IgD-negative memory B cell (primary cell): Measurements from ENCODE around the gene IFNA17. TPM values are rescaled to one million over a fixed set of nuclear protein-coding genes. Genes with fewer than 3 reads are reported as not detected.
"Not testable (repeated sequence)": the region's sequence is repeated elsewhere in the genome, so short reads cannot be mapped to it uniquely, and the experiment has no call there.

Source experiments
- H3K27ac Mint-ChIP-seq, 3 donors: one replicate each; pipeline ENCODE4 v1.8.0; 2020 to 2022; ENCODE audit warnings: mild to moderate bottlenecking in 3 of 3, mixed read lengths in 3 of 3, moderate library complexity in 1 of 3
- H3K27me3 Mint-ChIP-seq: one replicate; pipeline ENCODE4 v1.8.0; 2021; ENCODE audit warnings: mixed read lengths
- H3K36me3 Mint-ChIP-seq: one replicate; pipeline ENCODE4 v1.8.0; 2020; ENCODE audit warnings: mild to moderate bottlenecking, mixed read lengths
- H3K4me1 Mint-ChIP-seq, 3 donors: one replicate each; pipeline ENCODE4 v1.8.0; 2020 to 2022; ENCODE audit warnings: mixed read lengths in 3 of 3, mild to moderate bottlenecking in 1 of 3
- H3K4me3 Mint-ChIP-seq, 4 donors: one replicate each; pipeline ENCODE4 v1.8.0; 2020 to 2022; ENCODE audit warnings: mild to moderate bottlenecking in 4 of 4, mixed read lengths in 4 of 4, moderate library complexity in 3 of 4
- H3K9me3 Mint-ChIP-seq, 3 donors: one replicate each; pipeline ENCODE4 v1.8.0; 2020 to 2021; ENCODE audit warnings: mixed read lengths in 3 of 3, mild to moderate bottlenecking in 1 of 3
- polyA plus RNA-seq: library from polyadenylated mRNA; unstranded; fragments of 300-500 nt; fragmentation: Illumina TruSeq; gene quantifications from one replicate; pipeline ENCODE4 v1.2.3, GENCODE V29; 2021

IFNA17 gene
- polyA plus RNA-seq, 1 donor from 2014 or later, result not detected

GRCh38 chr9:21234153-21234687, 6.2 kb upstream of the IFNA17 start:
- Mint-ChIP-seq H3K9me3 (no peaks in the 10 kb centered on the region), H3K36me3 (no peaks in the 10 kb centered on the region), H3K4me3 (no peak overlapping the region), H3K4me1 (peaks cover 0 to 6% (median 0%) of the 10 kb centered on the region in 3 donors), H3K27me3 (peaks cover 3% of the 10 kb centered on the region), H3K27ac (no peak overlapping the region)

GRCh38 chr9:21233258-21233657, 5.2 kb upstream of the IFNA17 start:
- Mint-ChIP-seq H3K9me3 (no peaks in the 10 kb centered on the region), H3K27me3 (peaks cover 3% of the 10 kb centered on the region), H3K36me3 (no peaks in the 10 kb centered on the region), H3K4me1 (peaks cover 0 to 6% (median 0%) of the 10 kb centered on the region in 3 donors), H3K4me3 (no peak overlapping the region), H3K27ac (no peak overlapping the region)

GRCh38 chr9:21217211-21217610, 10.8 kb downstream of the IFNA17 start, which contains the start of gene IFNA16:
IFNA16 (minus strand) TSS chr9:21217311; CDS start chr9:21217305, 6 bp downstream.
- not testable (repeated sequence) for H3K27ac Mint-ChIP-seq, H3K36me3 Mint-ChIP-seq, H3K9me3 Mint-ChIP-seq, H3K4me3 Mint-ChIP-seq, H3K4me1 Mint-ChIP-seq
- peaks cover 14% of the 10 kb centered on the region for H3K27me3 Mint-ChIP-seq

- H3K36me3 Mint-ChIP-seq, H3K4me3 Mint-ChIP-seq, H3K27ac Mint-ChIP-seq: not testable (repeated sequence)
Observed at GRCh38 chr9:21213411-21214326, 14.4 kb downstream of the IFNA17 start.

GRCh38 chr9:21212160-21212559, 15.9 kb downstream of the IFNA17 start:
- not testable (repeated sequence) for H3K4me1 Mint-ChIP-seq, H3K27ac Mint-ChIP-seq, H3K27me3 Mint-ChIP-seq, H3K36me3 Mint-ChIP-seq, H3K4me3 Mint-ChIP-seq, H3K9me3 Mint-ChIP-seq

More at GRCh38 chr9:21213411-21214326, 14.4 kb downstream of the IFNA17 start:
- H3K9me3 Mint-ChIP-seq, H3K4me1 Mint-ChIP-seq, H3K27me3 Mint-ChIP-seq: not testable (repeated sequence)

- not testable (repeated sequence) for H3K4me1 Mint-ChIP-seq, H3K9me3 Mint-ChIP-seq, H3K4me3 Mint-ChIP-seq, H3K27me3 Mint-ChIP-seq, H3K27ac Mint-ChIP-seq, H3K36me3 Mint-ChIP-seq
Observed at GRCh38 chr9:21210782-21211181, 17.2 kb downstream of the IFNA17 start.

GRCh38 chr9:21210311-21210710, 17.7 kb downstream of the IFNA17 start:
- Mint-ChIP-seq H3K4me3 (no peak overlapping the region), H3K36me3 (peaks cover 2% of the 10 kb centered on the region), H3K27me3 (peaks cover 4% of the 10 kb centered on the region), H3K4me1 (peaks cover 2 to 5% (median 2%) of the 10 kb centered on the region in 3 donors), H3K27ac (no peak overlapping the region), H3K9me3 (peaks cover 0 to 2% (median 0%) of the 10 kb centered on the region in 3 donors)

- H3K27me3 Mint-ChIP-seq, H3K4me3 Mint-ChIP-seq, H3K4me1 Mint-ChIP-seq, H3K27ac Mint-ChIP-seq, H3K36me3 Mint-ChIP-seq, H3K9me3 Mint-ChIP-seq: not testable (repeated sequence)
Observed at GRCh38 chr9:21207043-21207442, 21.0 kb downstream of the IFNA17 start, which contains the start of gene IFNA10. IFNA10 (minus strand) TSS chr9:21207143; CDS start chr9:21207097, 46 bp downstream.

- no peaks in the 10 kb centered on the region for H3K4me1 Mint-ChIP-seq
- no peak overlapping the region for H3K27ac Mint-ChIP-seq
- peaks cover 15% of the 10 kb centered on the region for H3K27me3 Mint-ChIP-seq
Observed at GRCh38 chr9:21205204-21205603, 22.8 kb downstream of the IFNA17 start.

GRCh38 chr9:21202105-21202504, 25.9 kb downstream of the IFNA17 start, which contains the start of gene IFNA7:
IFNA7 (minus strand) TSS chr9:21202205; CDS start chr9:21202165, 40 bp downstream.
- peaks cover 15% of the 10 kb centered on the region for H3K27me3 Mint-ChIP-seq
- H3K27ac Mint-ChIP-seq, H3K4me3 Mint-ChIP-seq, H3K36me3 Mint-ChIP-seq, H3K4me1 Mint-ChIP-seq, H3K9me3 Mint-ChIP-seq: not testable (repeated sequence)

More at GRCh38 chr9:21205204-21205603, 22.8 kb downstream of the IFNA17 start:
- H3K4me3 Mint-ChIP-seq, result no peak overlapping the region
- peaks cover 2% of the 10 kb centered on the region for H3K36me3 Mint-ChIP-seq
- H3K9me3 Mint-ChIP-seq, result peaks cover 0 to 4% (median 3%) of the 10 kb centered on the region in 3 donors

GRCh38 chr9:21194867-21195776, 32.9 kb downstream of the IFNA17 start:
- H3K27ac Mint-ChIP-seq, result peak overlapping the region in 2 of 3 donors; percentile 20 to 64

GRCh38 chr9:21187487-21187886, 40.5 kb downstream of the IFNA17 start, which contains the start of gene IFNA4:
IFNA4 (minus strand) TSS chr9:21187587; CDS start chr9:21187531, 56 bp downstream.
- H3K4me1 Mint-ChIP-seq, H3K9me3 Mint-ChIP-seq, H3K4me3 Mint-ChIP-seq, H3K36me3 Mint-ChIP-seq, H3K27me3 Mint-ChIP-seq, H3K27ac Mint-ChIP-seq: not testable (repeated sequence)

More at GRCh38 chr9:21194867-21195776, 32.9 kb downstream of the IFNA17 start:
- H3K36me3 Mint-ChIP-seq, H3K27me3 Mint-ChIP-seq, H3K9me3 Mint-ChIP-seq, H3K4me1 Mint-ChIP-seq: not testable (repeated sequence)
- peak overlapping the region in 1 of 4 donors; percentile 79 for H3K4me3 Mint-ChIP-seq

GRCh38 chr9:21182810-21183736, 44.9 kb downstream of the IFNA17 start:
- not testable (repeated sequence) for H3K27ac Mint-ChIP-seq, H3K4me1 Mint-ChIP-seq, H3K9me3 Mint-ChIP-seq, H3K4me3 Mint-ChIP-seq, H3K36me3 Mint-ChIP-seq, H3K27me3 Mint-ChIP-seq
